CD4-positive, alpha-beta T cell treated with Interleukin-6 at 100 ng/mL for 8 hours (primary cell): ENCODE data around the gene UBE2S.
"Not testable (repeated sequence)": the region's sequence is repeated elsewhere in the genome, so short reads cannot be mapped to it uniquely, and the experiment has no call there.

Experiments
- DNase-seq: peaks from one replicate; pipeline ENCODE4 v3.0.0-alpha.2; 2020; ENCODE audit warnings: mixed read lengths, low spot score

Gene UBE2S

DNA sequence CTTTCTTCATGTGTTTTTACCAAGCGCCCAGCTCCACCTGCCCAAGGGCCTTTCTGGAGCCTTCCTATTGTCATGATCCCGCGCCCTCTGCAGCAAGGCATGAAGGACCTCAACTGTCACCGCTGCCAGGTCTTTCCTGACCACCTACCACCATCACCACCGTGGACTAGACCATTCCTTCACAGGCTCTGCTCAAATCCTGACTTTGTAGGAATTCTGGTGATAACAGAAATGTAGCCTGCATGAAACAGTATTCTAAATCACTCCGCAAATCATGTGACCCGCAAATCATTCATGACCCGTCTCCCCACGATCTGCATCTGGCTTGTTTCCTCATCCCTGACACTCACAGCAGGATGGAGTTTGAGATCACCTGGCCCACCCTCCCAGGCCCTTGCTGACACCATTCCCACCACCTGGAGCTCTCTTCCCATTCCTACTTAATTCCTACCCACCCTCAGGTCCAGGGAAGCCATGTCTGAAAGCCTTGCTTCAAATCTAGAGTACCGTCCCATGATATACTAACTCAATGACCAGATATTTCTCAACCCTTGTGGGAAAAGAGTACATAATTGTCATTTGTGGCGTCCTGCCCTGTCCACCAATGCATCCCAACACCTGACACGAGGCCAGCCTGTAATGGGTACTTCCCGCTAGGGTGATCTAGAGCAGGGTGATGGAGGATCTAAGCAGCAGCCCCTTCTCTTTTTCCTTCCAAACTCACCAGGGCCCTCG is 1.3 kb downstream of the UBE2S start:
- no peak for DNase-seq

DNA sequence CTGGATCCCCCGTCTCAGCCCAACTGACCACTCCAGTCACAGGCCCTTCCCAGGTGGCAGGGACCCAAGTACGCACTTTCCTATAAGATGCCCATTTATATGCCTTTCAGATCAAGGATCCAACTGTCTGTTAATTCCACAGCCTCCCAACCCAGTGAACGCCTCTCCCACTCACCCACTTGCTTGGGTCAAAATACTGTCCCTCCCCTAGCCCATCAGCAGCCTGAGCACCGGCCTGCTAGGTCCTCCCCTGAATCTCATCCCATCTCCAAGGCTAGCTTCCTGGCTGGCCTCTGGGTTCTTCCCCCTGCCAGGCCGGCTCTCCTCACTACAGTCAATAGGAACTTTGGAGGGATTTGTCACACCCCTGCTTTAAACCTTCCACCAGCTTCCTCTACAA is 1.9 kb downstream of the UBE2S start:
- no peak for DNase-seq

DNA sequence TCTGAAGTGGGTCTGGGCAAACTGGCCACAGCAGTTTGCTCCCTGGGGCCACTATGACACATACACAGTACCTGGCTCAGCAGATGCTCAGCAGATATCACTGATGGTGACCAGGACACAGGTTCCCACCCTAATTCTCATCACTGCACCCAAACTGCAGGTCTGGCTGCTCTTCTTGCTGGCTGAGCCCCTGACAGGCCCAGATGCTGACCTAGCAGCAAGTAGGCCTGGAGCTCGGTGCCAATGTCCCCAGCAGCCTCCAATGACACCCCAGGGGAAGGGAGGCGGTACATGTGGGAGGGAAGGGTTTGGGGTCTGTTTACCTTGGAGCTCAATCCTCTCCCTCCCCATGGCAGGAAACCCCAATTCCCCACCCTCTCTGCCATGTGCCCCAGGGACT is 5.1 kb downstream of the UBE2S start:
- no peak for DNase-seq

DNA sequence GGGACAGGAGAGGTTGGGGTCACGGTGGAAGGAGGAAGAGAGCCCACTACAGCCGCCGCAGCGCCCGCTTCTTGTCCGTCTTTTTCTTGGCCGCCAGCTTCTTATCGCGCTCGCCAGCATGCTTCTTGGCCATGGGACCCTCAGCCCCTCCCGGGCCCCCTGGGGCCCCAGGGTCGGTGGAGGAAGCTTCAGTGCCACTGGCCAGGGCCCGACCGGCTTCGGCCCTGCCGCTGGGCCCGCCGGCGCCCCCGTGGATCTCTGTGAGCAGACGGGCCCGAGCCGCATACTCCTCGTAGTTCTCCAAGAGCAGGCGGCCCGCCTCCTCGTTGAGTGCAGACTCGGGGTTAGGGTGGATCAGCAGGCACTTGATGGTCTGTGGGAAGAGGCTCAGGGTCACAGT is 6.2 kb downstream of the UBE2S start:
- DNase-seq: not testable (repeated sequence)

DNA sequence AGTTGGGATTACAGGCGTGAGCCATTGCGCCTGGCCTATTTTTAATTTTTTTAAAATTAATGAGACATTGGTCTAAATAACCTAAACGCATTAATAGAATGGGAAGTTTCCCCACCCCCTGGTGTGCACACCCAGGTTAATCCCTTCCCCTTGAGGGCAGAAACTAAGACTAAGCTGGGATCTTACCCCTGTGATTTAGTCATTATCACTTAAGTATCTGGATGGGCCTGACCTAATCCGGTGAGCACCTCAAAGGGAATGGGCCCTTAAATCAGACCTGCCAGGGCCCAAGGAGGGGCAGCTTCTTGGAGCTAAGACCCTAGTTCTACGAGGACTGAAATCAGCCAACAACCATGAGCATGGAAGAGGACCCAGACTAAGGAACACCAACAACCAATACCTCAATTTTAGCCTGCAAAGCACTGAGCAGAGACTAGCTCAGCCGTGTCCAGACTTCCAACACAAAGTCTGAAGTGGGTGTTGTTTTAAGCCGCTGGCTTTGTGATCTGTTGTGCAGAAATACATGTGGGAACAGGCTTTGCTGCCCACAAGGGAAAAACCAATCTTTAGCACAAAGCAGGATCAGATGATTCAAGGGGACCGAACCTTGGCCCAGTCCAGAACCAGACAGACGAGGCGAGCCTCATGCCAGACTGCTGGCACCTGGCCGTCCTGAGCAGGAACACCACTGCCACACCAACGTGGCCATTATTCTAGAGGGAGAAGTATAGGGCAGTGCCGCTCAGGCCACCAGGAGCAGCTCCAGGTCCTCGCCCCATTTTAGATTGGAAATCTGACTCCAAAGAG is 7.1 kb downstream of the UBE2S start:
- no peak for DNase-seq

DNA sequence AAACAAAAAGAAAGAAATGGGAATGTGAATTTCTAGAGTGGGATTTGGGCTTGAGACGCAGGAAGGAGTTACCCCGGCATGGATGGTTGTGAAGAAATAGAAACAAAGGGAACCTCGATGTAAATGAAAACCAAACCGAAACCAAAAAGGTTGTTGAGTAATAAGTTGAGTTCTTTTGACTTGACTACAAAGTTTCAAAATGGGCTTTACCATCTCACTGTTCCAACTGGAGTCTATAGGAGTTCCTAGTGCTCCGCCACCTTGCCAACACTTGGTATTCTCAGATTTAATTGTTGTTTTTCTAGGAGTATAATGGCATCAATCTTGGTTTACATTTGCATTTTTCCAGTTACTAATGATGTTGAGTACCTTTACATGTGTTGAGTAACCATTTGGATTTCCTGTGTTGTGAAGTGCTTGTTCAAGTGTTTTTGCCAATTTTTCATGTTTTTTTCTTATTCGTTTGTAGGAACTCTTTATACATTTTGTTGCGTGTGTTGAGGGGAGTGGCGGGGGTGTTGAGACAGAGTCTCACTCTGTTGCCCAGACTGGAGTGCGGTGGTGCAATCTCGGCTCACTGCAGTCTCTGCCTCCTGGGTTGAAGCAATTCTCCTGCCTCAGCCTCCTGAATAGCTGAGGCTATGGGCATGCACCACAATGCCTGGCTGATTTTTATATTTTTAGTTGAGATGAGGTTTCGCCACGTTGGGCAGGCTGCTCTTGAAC is 9.2 kb downstream of the UBE2S start:
- no peak for DNase-seq

DNA sequence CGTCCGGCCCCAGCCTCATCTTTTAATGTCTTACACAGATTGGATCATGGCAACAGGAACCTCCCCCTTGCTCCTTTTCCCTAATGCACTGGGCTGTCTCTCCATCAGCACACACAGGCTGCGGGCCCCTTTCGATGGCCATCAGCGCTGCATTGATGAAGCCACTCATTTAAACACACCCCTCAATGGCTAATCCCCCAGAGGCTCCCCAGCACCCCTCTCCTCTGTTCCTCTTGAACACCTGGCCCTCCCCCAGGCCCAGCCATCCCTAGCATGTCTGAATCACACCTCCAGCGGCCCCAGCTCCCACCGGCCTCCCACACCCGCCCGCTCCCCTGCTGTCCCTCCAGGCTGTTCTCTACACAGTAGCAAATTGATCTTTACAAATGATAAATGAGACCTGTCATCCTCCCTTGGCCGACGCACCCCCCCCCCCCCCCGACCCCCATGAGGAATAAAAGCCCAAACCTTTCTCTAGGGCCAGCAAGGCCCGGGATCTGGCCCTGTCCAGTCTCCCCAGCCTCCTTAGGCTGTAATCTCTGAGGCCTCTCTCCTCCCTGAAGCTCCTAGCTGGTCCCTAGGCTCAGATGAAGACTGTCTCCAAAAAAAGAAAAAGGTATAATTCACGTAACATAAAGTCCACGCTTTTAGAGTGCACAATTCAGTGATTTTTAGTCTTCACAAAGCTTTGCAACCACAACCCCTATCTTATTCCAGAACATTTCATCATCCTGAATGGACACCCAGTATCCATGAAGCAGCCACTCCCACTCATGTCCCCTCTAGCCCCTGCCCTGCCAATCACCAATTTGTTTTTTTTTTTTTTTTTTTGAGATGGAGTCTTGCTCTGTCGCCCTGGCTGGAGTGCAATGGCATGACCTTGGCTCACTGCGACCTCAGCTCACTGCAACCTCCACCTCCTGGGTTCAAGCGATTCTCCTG is 14.5 kb downstream of the UBE2S start:
- DNase-seq: no peak

DNA sequence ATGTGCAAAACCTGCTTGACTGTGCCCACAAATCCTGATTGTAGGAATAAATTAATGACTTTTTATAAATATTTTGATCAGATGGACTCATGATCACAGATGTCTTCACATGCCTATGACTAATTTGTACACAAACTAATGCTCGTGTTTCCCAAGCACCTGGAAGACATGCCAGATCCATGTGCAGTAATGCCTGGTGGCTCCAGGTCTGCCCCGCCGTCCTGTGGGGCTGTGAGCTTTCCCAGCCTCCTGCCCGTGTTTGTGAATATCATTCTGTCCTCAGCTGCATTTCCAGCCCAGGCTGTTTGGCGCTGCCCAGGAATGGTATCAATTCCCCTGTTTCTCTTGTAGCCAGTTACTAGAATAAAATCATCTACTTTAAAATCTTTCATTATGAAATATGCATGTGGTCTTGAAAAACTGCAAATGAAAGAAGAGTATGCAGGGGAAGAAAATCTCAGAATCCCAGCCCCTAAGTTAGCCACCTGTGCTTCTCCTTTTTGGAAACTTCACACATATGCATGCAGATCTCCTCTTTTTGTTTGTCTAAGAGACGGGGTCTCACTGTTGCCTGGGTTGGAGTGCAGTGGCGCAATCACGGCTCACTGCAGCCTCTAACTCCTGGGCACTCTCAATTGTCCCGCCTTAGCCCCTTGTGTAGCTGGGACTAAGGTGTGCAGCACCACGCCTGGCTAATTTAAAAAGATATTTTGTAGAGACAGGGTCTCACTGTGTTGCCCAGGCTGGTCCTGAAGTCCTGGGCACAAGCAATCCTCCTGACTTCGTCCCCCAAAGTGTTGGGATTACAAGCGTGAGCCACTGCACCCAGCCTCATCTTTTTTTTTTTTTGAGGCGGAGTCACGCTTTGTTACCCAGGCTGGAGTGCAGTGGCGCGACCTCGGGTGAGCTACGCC is 15.6 kb downstream of the UBE2S start:
- DNase-seq: no peak

DNA sequence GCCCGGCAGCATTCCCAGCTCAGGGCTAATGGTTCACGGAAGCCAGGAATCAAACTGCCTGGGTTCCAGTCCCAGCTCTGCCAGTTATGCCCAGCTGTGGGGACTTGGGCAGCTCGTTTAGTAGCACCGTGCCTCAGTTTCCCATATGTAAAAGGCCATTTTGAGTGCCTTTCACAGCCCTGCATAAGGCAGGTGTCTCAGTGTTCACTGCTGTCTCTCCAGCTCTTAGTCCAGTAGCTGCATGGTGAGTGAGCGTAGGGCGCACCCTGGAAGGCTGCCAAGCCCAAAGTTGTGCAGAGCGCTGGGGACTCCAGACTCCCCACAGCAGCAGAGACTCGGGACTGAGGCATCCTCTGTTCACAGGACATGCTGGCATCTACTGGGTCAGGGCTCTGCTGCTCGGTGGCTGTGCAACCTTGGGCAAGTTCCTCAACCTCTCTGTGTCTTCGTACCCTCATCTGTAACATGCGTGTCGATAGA is 16.4 kb downstream of the UBE2S start:
- DNase-seq: no peak

DNA sequence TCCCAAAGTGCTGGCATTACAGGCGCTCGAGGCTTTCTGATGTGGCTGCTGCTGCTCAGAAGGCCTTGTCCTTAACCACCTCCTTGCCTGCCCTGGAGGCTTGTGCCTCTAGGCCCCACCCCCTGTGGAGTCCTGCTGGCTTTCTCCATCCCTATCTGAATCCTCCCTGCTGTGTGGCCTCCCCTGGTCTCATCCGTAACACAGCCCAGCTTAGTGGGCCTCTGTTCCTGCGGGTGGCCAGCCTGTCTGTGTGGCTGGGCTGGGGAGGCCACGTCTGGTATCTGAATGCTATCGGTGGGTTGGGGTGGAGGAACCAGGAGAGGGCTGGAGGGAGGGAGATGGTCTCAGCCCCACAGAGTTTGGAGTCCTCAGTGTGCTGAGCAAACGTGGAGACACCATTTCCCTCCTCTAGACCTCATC is 17.1 kb downstream of the UBE2S start:
- DNase-seq: no peak

DNA sequence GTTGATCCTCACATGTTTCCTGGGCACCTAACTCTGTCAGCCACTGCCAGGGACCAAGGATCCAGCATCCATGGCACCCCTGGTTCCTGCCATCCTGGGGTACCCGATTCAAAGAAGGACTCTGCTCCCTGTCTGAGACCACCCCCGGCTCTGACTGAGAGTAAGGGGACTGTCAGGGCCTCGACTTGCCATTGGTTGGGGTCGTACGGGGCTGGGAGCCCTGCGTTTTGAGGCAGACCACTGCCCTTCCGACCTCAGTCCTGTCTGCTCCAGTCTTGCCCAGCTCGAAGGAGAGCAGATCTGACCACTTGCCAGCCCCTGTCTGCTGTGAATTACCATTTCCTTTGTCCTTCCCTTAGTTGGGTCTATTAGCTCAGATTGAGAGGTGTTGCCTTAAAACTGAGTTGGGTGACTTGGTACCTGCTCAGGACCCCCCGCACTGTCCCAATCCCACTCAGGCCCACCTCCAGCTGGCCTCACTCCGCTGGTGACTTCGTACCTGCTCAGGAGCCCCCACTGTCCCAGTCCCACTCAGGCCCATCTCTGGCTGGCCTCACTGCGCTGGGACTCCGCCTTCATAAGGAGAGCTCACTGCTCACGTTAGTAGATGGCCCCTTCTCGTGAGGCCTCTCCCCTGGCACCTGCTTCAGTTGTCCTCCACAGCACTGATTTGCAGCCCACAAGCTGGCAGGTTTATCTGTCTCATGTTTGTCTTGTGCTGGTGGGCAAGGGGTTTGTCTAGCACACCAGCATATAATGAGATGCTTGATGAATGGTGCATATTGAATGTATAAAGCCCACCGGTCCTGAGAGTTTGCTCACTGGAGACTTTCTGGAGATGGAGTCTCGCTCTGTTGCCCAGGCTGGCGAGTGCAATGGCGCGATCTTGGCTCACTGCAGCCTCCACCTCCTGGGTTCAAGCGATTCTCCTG is 17.9 kb downstream of the UBE2S start:
- DNase-seq: no peak

DNA sequence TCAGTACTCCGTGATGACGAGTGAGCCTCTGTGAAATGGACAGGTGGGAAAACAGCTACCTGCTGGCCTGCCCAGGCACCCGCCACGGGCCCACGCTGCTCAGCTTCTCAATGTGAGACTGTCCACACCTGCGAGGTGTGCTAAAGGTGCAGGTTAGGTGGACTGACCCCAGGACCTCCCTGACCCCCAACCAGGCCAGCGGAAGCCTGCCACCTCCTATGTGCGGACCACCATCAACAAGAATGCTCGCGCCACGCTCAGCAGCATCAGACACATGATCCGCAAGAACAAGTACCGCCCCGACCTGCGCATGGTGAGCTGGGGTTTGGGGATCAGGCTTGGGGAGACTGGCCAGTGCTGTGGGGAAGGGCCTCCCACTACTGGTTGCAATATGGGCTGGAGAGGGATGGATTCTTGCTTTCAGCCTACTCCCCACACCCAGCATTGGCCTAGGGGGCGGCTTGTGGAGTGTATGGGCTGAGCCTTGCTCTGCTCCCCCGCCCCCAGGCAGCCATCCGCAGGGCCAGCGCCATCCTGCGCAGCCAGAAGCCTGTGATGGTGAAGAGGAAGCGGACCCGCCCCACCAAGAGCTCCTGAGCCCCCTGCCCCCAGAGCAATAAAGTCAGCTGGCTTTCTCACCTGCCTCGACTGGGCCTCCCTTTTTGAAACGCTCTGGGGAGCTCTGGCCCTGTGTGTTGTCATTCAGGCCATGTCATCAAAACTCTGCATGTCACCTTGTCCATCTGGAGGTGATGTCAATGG is 19.7 kb downstream of the UBE2S start:
- no peak for DNase-seq

DNA sequence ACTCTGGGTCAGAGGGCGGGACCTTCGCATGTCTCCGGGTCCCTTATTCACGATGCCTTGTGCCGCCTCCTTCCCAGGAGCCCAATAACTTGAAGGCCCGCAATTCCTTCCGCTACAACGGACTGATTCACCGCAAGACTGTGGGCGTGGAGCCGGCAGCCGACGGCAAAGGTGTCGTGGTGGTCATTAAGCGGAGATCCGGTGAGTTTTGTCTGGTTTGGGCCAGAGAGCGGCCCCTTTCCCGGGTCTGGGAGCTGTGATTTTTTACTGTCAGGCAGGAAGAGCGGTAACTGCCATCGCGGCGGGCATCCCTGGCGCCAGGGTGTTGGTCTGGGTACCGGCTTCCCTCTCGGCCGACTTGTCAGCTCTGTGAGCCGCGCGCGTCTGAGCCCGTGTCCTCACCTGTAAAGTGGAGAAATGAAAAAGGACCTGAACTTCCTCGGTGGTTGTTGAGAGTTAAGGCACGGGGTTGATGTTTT is 21.1 kb downstream of the UBE2S start:
- no peak for DNase-seq

DNA sequence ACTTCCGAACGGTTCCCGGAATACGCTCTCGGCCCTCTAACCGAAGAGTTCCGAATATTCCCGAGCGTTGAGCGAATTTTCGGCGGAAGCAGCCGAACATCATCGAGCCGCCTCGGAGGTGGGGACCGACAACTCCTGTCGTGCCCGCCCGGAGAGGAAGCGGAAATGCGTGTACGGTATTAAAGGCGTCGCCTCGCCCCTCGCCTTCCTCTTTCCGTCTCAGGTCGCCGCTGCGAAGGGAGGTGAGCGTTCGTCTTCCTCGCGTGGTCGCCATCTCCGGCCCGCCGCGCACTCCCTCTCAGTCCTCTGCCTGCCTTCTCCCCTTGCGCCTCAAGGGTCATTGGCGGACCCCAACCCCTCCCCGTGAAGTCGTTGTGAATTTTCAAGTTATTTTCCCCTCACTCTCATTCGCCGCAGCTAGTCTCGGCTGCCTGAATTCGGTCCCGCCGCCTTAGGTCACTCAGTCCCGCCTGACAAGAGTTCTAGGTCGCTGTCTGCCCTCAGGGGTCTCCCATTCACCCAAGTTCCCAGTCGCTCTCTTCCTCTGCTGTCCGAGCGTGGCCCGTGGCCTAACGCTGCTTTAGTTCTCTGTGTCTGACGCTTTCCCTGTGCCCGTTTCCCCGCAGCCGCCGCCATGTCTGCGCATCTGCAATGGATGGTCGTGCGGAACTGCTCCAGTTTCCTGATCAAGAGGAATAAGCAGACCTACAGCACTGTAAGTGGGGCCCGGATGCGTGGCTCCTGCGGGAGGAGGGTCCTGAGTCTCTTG is 21.7 kb downstream of the UBE2S start, which contains the start of gene RPL28:
TSS of gene RPL28 (plus strand) at position 209 of the 769 bp plus-strand sequence. CDS start at position 635, 426 bp downstream.
- peak; percentile 98 for DNase-seq

DNA sequence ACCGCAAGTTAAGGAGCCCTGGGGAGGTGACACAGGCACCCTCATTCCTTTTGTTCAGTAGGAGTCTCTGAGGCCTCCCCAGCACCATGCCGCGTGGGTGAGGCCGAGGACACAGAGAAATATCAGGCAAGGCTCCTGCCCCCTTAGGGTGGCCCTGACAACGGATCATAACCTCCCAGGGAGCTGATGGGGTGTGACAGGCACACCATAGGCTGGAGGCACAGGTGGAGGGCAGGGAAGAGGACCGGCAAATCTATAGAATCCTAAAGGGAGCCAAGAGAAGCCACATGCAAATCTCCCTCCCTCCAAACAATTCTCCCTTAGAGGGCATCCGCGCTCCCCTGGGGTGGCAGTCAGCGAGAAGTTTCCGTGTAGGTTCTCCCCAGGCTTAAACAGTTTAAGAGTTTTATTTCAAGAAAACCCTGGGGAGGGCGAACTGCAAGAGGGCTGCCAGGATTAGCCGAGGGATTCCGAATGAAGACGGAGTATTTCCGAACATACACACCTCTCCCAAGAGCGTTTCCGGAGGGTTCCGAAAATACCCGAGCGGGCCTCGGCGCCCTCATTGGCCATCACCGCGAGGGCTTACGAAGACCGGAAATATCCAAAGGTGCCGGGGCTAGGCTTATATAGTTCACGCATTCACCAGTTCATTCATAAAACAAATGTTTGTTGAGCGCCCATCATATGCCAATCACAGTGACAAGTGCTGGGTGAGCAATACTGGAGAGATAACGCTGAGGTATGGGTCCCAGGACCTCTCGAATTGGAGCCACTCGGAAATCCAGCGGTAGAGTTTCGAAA is 22.5 kb downstream of the UBE2S start:
- peak; percentile 97 for DNase-seq

DNA sequence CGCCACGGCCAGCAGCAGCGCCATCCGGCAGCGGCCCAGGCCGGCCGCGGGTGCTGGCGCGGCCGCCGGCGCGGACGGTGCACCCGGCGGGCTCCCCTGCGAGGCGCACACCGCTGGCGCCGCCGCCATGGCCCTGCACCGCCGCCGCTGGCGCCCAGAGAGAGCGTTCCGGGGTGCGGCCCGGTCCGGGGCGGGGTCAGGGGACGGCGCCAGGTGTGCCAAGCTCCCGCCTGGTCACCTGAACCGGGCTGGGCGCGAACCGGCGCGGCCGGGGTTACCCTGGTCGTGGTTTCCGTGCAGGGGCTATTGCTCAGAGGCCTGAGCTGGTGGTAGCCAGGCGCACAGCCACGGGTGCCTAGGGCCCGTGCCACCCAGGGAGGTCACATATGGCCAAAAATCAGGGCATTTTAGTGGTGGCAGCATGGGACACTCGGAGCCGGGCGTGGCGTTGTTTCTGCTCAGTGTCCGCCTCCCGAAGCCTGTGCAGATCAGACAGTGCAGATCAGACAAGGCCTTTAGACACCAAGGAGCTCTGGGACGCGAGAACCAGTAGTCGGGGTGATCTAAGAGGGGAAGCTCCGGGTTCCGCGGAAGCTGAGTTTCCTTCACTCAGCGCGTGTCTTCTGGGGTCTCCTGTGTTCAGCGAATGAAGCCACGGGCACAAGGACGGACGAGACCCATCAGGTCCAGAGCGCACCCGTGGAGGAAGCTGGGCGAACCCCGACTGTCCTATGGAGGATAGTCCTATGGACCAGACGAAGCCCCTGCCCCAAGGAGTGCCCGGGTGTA is 23.3 kb downstream of the UBE2S start, which contains the start of gene TMEM238:
TSS of gene TMEM238 (minus strand) at position 162 of the 789 bp plus-strand sequence. CDS start at position 129, 33 bp downstream.
- DNase-seq: peak; percentile 23
